ENCODE measurements around the gene CISH.

The CISH gene

DNA sequence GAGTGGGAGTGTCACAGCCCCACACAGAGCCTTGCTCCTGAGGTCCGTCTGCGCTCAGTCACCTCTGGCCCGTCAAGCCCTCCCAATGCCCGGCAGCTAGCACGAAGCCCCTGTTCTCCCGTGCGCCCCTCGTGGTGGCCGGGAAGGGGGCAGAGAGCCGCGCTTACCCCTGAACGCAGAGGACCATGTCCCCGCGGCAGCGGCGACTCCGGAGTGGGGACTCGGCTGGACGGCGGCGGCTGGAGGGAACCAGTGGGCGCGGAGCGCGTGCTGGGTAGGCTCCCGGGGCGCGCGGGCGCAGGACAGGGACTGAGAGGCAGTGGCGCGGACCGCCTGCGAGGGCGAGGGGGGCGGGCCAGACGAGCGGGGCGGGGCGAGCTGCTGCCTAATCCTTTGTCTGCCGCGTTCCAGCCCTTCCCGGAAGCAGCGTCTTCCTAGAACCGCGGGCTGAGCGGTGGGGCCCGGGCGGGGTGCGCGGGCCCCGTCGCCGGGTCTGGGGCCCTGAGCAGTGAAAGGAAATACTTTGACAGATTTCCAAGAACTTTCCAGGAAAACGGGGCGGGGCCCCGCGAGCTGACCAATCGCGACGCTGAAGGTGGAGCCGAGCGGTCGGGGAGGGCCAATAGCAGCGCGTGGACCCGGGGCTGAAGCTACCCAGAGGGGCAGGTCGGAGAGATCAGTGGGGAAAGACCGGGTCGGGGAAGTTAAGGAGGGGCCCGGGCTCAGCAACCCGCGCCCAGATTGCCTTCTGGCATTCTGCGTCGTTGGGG, at the start of gene CISH:
CISH (minus strand) TSS at position 311 of the 770 bp plus-strand sequence; CDS start at position 187, 124 bp downstream.
- ATAC-seq (replicated peaks; ENCODE audit: extremely low read depth, poor library complexity, severe bottlenecking) = peak; percentile 59

DNA sequence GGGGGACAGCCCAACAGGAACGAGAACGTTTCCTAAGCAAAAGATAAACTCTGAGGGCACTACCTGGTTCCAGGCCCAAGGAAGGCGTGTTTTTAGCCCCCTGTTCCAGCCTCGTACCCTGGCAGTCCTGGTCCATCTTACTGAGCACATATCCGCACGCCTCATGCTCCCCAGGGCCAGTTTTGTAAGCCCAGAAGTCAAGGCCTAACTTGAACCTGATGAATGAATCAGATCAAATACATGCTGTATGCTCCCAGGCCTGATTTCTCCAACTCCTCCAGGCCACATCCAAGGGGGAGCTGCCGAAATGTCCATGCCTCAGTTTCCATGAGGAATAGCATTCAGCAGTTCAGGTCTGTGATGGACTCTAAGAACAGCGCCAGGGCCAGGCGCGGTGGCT, 48.8 kb upstream of the CISH start:
- H3K27ac Mint-ChIP-seq (ENCODE audit: low read depth) = no peak overlapping the region
- H3K4me3 Mint-ChIP-seq = no peak overlapping the region
- H3K4me1 Mint-ChIP-seq = peaks cover 4% of the 10 kb centered on the region
- H3K9me3 Mint-ChIP-seq = no peaks in the 10 kb centered on the region
- DNase-seq (ENCODE audit: low spot score in 2 of 2) (no peak), ATAC-seq (replicated peaks; ENCODE audit: extremely low read depth, poor library complexity, severe bottlenecking) (no peak)
- no peaks in the 10 kb centered on the region for H3K36me3 Mint-ChIP-seq (ENCODE audit: insufficient read depth)
- peaks cover 11% of the 10 kb centered on the region for H3K27me3 Mint-ChIP-seq

More for the DNA sequence above, at the start of gene CISH:
- peak; percentile 83 to 85 for DNase-seq (ENCODE audit: low spot score in 2 of 2)
- Mint-ChIP-seq H3K36me3 (ENCODE audit: insufficient read depth) (peaks cover 46% of the 10 kb centered on the region), H3K27ac (ENCODE audit: low read depth) (peak within 1 kb of the TSS; percentile 98), H3K4me3 (peak within 1 kb of the TSS; percentile 97), H3K9me3 (no peaks in the 10 kb centered on the region), H3K27me3 (no peaks in the 10 kb centered on the region), H3K4me1 (peaks cover 81% of the 10 kb centered on the region)

DNA sequence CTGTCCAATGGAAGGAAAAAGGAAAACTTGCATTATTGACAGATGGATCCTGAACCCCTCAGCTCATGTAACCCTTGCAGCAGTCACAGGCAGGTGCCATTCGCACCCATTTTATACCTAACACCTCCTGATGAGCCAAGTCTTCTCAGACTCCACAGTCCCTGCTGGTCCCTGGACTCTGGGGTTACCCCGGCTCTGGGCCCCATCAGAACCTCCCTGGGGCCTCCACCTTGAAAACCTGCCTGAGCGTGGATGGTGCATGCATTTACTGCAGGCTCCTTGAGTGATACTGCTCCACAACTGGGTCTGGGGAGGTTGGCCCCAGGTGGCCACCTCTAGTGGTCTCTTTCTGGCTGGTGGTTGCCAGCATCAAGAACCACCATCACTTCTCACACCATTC, 47.3 kb upstream of the CISH start:
- no peaks in the 10 kb centered on the region for H3K9me3 Mint-ChIP-seq
- H3K4me1 Mint-ChIP-seq = no peaks in the 10 kb centered on the region
- H3K27ac Mint-ChIP-seq (ENCODE audit: low read depth) = no peak overlapping the region
- H3K4me3 Mint-ChIP-seq = no peak overlapping the region
- DNase-seq (ENCODE audit: low spot score in 2 of 2) (no peak), ATAC-seq (replicated peaks; ENCODE audit: extremely low read depth, poor library complexity, severe bottlenecking) (no peak)
- no peaks in the 10 kb centered on the region for H3K36me3 Mint-ChIP-seq (ENCODE audit: insufficient read depth)
- H3K27me3 Mint-ChIP-seq = peaks cover 11% of the 10 kb centered on the region

GRCh38 chr3:50658416-50658815, 46.8 kb upstream of the CISH start:
- H3K4me3 Mint-ChIP-seq = no peak overlapping the region
- H3K4me1 Mint-ChIP-seq = no peaks in the 10 kb centered on the region
- H3K9me3 Mint-ChIP-seq = no peaks in the 10 kb centered on the region
- no peak overlapping the region for H3K27ac Mint-ChIP-seq (ENCODE audit: low read depth)
- ATAC-seq (replicated peaks; ENCODE audit: extremely low read depth, poor library complexity, severe bottlenecking) (no peak), DNase-seq (ENCODE audit: low spot score in 2 of 2) (no peak)
- H3K27me3 Mint-ChIP-seq = peaks cover 11% of the 10 kb centered on the region
- no peaks in the 10 kb centered on the region for H3K36me3 Mint-ChIP-seq (ENCODE audit: insufficient read depth)

DNA sequence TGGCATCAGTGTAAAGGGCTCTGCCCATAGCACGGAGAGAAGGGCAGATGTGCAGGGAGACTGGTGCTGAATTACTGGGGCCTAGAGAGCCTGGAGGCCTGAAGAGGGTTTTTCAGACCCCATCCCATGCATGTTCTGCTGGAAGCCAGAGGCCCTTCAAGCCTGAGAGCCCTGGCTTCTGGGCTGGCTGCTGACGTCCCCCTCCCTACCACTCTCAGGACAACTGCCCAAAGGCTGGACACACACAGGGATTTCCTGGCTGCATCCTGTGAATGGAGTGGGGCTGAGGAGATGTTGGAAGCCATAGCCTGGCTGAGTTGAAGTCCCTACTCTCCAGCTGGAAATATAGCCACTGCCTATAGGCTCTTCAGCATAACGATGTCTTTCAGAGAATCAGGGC, 46.2 kb upstream of the CISH start:
- no peak overlapping the region for H3K4me3 Mint-ChIP-seq
- H3K27ac Mint-ChIP-seq (ENCODE audit: low read depth) = no peak overlapping the region
- H3K27me3 Mint-ChIP-seq = peaks cover 11% of the 10 kb centered on the region
- ATAC-seq (replicated peaks; ENCODE audit: extremely low read depth, poor library complexity, severe bottlenecking) (no peak), DNase-seq (ENCODE audit: low spot score in 2 of 2) (no peak)
- H3K36me3 Mint-ChIP-seq (ENCODE audit: insufficient read depth) = no peaks in the 10 kb centered on the region
- H3K9me3 Mint-ChIP-seq = no peaks in the 10 kb centered on the region
- no peaks in the 10 kb centered on the region for H3K4me1 Mint-ChIP-seq

- H3K4me1 Mint-ChIP-seq = no peaks in the 10 kb centered on the region
- no peaks in the 10 kb centered on the region for H3K36me3 Mint-ChIP-seq (ENCODE audit: insufficient read depth)
- no peak for ATAC-seq (replicated peaks; ENCODE audit: extremely low read depth, poor library complexity, severe bottlenecking)
- no peak for DNase-seq (ENCODE audit: low spot score in 2 of 2)
- peaks cover 11% of the 10 kb centered on the region for H3K27me3 Mint-ChIP-seq
- H3K9me3 Mint-ChIP-seq = no peaks in the 10 kb centered on the region
- no peak overlapping the region for H3K27ac Mint-ChIP-seq (ENCODE audit: low read depth)
- H3K4me3 Mint-ChIP-seq = no peak overlapping the region
These were observed 45.8 kb upstream of the CISH start for GRCh38 chr3:50657407-50657806.

- no peak for ATAC-seq (replicated peaks; ENCODE audit: extremely low read depth, poor library complexity, severe bottlenecking)
- Mint-ChIP-seq H3K4me1 (no peaks in the 10 kb centered on the region), H3K27ac (ENCODE audit: low read depth) (peak overlapping the region; percentile 39), H3K36me3 (ENCODE audit: insufficient read depth) (no peaks in the 10 kb centered on the region), H3K4me3 (no peak overlapping the region), H3K27me3 (peaks cover 3% of the 10 kb centered on the region), H3K9me3 (no peaks in the 10 kb centered on the region)
- no peak for DNase-seq (ENCODE audit: low spot score in 2 of 2)
These were observed 45.0 kb upstream of the CISH start for GRCh38 chr3:50656417-50657195.

DNA sequence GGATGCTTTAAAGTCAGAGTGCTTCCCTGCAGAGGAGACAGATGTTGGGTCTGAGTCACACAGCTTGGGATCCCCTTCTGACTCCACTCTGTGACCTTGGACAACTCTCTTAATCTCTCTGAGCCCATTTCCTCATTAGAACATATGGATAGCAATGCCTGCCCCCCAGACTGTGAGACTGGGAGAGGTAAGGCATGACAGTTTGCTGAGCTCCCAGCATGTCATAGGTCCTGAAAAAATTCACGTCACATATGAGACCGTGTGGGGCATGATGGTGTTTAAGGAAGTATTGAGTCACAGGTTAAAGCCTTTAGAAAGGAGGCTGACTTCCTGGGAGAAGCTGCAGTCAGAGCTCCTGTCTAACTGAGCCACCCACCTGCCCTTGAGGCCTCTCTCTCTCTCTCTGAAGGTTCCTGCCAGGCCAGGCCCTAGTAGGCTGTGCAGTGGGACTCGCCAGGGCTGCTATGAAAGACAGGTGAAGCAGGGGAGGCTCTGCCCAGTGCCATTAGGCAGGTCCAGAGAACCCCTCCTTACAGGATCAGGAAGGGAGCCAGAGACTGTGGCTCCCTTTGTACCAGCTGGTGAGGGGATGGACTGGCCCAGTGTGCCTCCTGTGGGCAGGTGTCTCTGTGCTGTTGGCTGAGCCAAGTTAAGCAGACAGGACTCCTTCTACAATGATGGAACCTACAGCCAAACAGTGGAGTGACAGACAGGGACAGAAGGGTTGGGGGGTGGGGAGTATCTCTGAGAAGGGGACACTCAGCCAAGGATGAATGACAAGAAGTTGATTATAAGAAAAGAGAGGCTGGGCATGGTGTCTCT, 43.6 kb upstream of the CISH start:
- no peaks in the 10 kb centered on the region for H3K27me3 Mint-ChIP-seq
- H3K36me3 Mint-ChIP-seq (ENCODE audit: insufficient read depth) = no peaks in the 10 kb centered on the region
- no peak for DNase-seq (ENCODE audit: low spot score in 2 of 2)
- no peak overlapping the region for H3K4me3 Mint-ChIP-seq
- no peaks in the 10 kb centered on the region for H3K4me1 Mint-ChIP-seq
- H3K9me3 Mint-ChIP-seq = no peaks in the 10 kb centered on the region
- no peak for ATAC-seq (replicated peaks; ENCODE audit: extremely low read depth, poor library complexity, severe bottlenecking)
- H3K27ac Mint-ChIP-seq (ENCODE audit: low read depth) = no peak overlapping the region

GRCh38 chr3:50653937-50654595, 42.5 kb upstream of the CISH start:
- H3K36me3 Mint-ChIP-seq (ENCODE audit: insufficient read depth) = peaks cover 4% of the 10 kb centered on the region
- no peaks in the 10 kb centered on the region for H3K27me3 Mint-ChIP-seq
- H3K9me3 Mint-ChIP-seq = no peaks in the 10 kb centered on the region
- no peak for DNase-seq (ENCODE audit: low spot score in 2 of 2)
- no peak for ATAC-seq (replicated peaks; ENCODE audit: extremely low read depth, poor library complexity, severe bottlenecking)
- no peak overlapping the region for H3K27ac Mint-ChIP-seq (ENCODE audit: low read depth)
- no peak overlapping the region for H3K4me3 Mint-ChIP-seq
- H3K4me1 Mint-ChIP-seq = no peaks in the 10 kb centered on the region

GRCh38 chr3:50652709-50653108, 41.1 kb upstream of the CISH start:
- Mint-ChIP-seq H3K27me3 (no peaks in the 10 kb centered on the region), H3K4me1 (no peaks in the 10 kb centered on the region), H3K9me3 (no peaks in the 10 kb centered on the region), H3K27ac (ENCODE audit: low read depth) (no peak overlapping the region), H3K4me3 (no peak overlapping the region), H3K36me3 (ENCODE audit: insufficient read depth) (peaks cover 4% of the 10 kb centered on the region)
- no peak for ATAC-seq (replicated peaks; ENCODE audit: extremely low read depth, poor library complexity, severe bottlenecking)
- DNase-seq (ENCODE audit: low spot score in 2 of 2) = peak; percentile 24 to 36

DNA sequence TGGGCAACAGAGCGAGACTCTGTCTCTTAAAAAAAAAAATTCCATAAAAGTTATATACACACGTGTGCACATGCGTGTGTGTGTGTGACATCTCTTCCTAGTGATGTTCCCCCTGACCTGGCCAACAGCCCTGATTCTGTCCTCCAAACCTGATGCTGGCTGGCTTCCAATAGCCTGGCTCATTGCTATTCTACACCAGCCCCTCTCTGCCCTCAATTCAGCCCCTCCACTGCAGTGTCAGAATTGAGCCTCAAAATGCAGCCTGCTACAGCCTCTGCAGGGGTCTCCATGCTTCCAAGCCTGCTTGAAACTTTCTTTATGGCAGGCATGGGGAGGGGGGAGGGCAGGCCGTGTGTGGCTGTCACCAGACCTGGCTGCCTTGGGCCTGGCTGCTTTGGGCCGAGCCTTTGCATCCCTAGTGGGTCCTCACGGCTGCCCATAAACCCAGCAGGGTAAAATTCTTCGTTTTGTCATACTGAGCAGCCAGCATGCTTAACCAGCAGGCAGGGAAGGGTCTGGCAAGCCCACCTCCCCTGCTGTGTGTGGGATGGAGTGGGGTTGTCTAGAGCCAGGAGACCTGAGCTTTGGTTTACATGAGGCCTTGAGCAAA, 40.5 kb upstream of the CISH start:
- no peaks in the 10 kb centered on the region for H3K4me1 Mint-ChIP-seq
- no peaks in the 10 kb centered on the region for H3K27me3 Mint-ChIP-seq
- no peak overlapping the region for H3K27ac Mint-ChIP-seq (ENCODE audit: low read depth)
- no peaks in the 10 kb centered on the region for H3K9me3 Mint-ChIP-seq
- H3K4me3 Mint-ChIP-seq = no peak overlapping the region
- peaks cover 4% of the 10 kb centered on the region for H3K36me3 Mint-ChIP-seq (ENCODE audit: insufficient read depth)
- ATAC-seq (replicated peaks; ENCODE audit: extremely low read depth, poor library complexity, severe bottlenecking) (no peak), DNase-seq (ENCODE audit: low spot score in 2 of 2) (no peak)

GRCh38 chr3:50651445-50651844, 39.9 kb upstream of the CISH start:
- Mint-ChIP-seq H3K4me1 (no peaks in the 10 kb centered on the region), H3K36me3 (ENCODE audit: insufficient read depth) (peaks cover 5% of the 10 kb centered on the region), H3K27ac (ENCODE audit: low read depth) (no peak overlapping the region), H3K4me3 (no peak overlapping the region), H3K9me3 (no peaks in the 10 kb centered on the region), H3K27me3 (no peaks in the 10 kb centered on the region)
- ATAC-seq (replicated peaks; ENCODE audit: extremely low read depth, poor library complexity, severe bottlenecking) (no peak), DNase-seq (ENCODE audit: low spot score in 2 of 2) (no peak)

All from central memory CD8-positive, alpha-beta T cell (primary cell).